Activated CD4-positive, alpha-beta T cell treated with anti-CD3 and anti-CD28 coated beads for 36 hours (primary cell): Measurements from ENCODE around the gene SLTM. TPM values are rescaled to one million over a fixed set of nuclear protein-coding genes. Genes with fewer than 3 reads are reported as not detected.
"Not testable (repeated sequence)": the region's sequence is repeated elsewhere in the genome, so short reads cannot be mapped to it uniquely, and the experiment has no call there.

Experiments
- ATAC-seq: fragments of 200-7000 bp; cut with Tn5 transposase; one replicate; pipeline ENCODE4 v1.10.0; 2021; ENCODE audit warnings: mild to moderate bottlenecking, moderate library complexity
- CTCF ChIA-PET: fragments of 350-600 bp; sonication (Branson Sonifier 250); formaldehyde crosslinking; loops from one replicate; lab custom pipeline; 2021; ENCODE audit warnings: antibody characterized with exemption; lab: Charles Lee
- POLR2A ChIA-PET: fragments of 350-600 bp; sonication (Branson Sonifier 250); formaldehyde crosslinking; loops from one replicate; lab custom pipeline; 2021; ENCODE audit warnings: antibody characterized with exemption, inconsistent platforms; lab: Charles Lee
- DNase-seq: peaks from one replicate; pipeline ENCODE4 v3.0.0-alpha.2; 2020
- H3K27ac Mint-ChIP-seq: one replicate; pipeline ENCODE4 v1.8.0; 2021; ENCODE audit warnings: mixed read lengths
- H3K27me3 Mint-ChIP-seq: one replicate; pipeline ENCODE4 v1.8.0; 2021; ENCODE audit warnings: mixed read lengths
- H3K36me3 Mint-ChIP-seq: one replicate; pipeline ENCODE4 v1.8.0; 2021; ENCODE audit warnings: low read depth, mixed read lengths
- H3K4me1 Mint-ChIP-seq: one replicate; pipeline ENCODE4 v1.8.0; 2021; ENCODE audit warnings: mixed read lengths
- H3K4me3 Mint-ChIP-seq: one replicate; pipeline ENCODE4 v1.8.0; 2021; ENCODE audit warnings: mild to moderate bottlenecking, moderate library complexity, mixed read lengths
- H3K9me3 Mint-ChIP-seq: one replicate; pipeline ENCODE4 v1.8.0; 2021; ENCODE audit warnings: low read depth, mixed read lengths
- intact Hi-C, 2 experiments: fragments of 100-400 bp; cut with DNase I in 1 of 2; cut with micrococcal nuclease in 1 of 2; formaldehyde crosslinking; loops; one replicate each; pipeline versions ENCODE4 v1.14.2 to v1.15.1; 2022 to 2024; cut with DNase I, micrococcal nuclease
- total RNA-seq, 2 experiments: library from RNA; stranded (reverse); gene quantifications; one replicate each; pipeline ENCODE4 v1.2.3, GENCODE V29; 2021

SLTM gene
- total RNA-seq, 2 experiments from 2014 or later = 85.6 to 85.9 TPM

DNA sequence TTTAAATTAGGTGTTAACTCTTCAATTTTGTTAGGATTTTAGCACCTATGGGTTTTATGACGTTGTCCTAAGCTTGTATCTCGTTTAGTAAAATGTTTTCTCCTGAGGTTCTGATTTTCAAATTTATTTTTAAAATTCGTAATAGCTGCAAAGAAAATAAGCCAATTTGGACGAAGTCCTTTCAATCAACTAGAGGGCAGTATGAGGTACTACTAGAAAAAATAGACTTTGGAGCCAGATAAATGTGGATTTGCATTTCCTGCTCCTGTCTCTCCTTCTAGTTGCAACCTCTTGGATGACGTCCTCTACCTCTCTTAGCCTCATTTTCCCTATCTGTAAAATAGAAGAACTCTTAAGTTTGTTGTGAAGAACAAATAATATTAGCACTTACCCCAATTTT is 81.1 kb downstream of the SLTM start:
- no peaks in the 10 kb centered on the region for H3K9me3 Mint-ChIP-seq
- no peak overlapping the region for H3K27ac Mint-ChIP-seq
- ChIA-PET POLR2A (no interaction called here), CTCF (interaction anchor here (0.7 to 0.8 kb wide), 2 partner anchors 44 to 79 kb away, joined by 3 to 4 read pairs; no protein-coding TSS in a partner anchor)
- intact Hi-C loops = no loop called here
- H3K4me3 Mint-ChIP-seq = no peak overlapping the region
- ATAC-seq (no peak), DNase-seq (no peak)
- H3K4me1 Mint-ChIP-seq = no peaks in the 10 kb centered on the region
- H3K27me3 Mint-ChIP-seq = no peaks in the 10 kb centered on the region
- H3K36me3 Mint-ChIP-seq = peaks cover 26% of the 10 kb centered on the region

DNA sequence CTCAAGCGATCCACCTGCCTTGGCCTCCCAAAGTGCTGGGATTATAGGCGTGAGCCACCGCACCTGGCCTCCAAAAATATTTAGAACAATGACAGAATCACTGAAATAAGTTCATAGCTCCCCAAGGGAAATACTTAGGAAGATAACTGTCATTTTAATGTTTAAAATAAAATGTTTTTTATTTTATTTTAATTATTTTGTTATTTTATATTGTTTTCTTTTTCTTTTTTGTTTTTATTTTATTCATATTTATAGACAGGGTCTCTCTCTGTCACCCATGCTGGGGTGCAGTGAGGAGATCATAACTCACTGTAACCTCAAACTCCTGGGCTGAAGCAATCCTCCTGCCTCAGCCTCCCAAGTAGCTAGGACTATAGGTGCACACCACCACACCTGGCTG is 82.3 kb downstream of the SLTM start:
- H3K27me3 Mint-ChIP-seq, POLR2A ChIA-PET, intact Hi-C loops, H3K27ac Mint-ChIP-seq, H3K4me1 Mint-ChIP-seq, H3K9me3 Mint-ChIP-seq, DNase-seq, H3K4me3 Mint-ChIP-seq, ATAC-seq: not testable (repeated sequence)
- CTCF ChIA-PET = interaction anchor here (0.6 kb wide), 1 partner anchor 234 kb away, joined by 3 read pairs; no protein-coding TSS in a partner anchor
- peaks cover 28% of the 10 kb centered on the region for H3K36me3 Mint-ChIP-seq

DNA sequence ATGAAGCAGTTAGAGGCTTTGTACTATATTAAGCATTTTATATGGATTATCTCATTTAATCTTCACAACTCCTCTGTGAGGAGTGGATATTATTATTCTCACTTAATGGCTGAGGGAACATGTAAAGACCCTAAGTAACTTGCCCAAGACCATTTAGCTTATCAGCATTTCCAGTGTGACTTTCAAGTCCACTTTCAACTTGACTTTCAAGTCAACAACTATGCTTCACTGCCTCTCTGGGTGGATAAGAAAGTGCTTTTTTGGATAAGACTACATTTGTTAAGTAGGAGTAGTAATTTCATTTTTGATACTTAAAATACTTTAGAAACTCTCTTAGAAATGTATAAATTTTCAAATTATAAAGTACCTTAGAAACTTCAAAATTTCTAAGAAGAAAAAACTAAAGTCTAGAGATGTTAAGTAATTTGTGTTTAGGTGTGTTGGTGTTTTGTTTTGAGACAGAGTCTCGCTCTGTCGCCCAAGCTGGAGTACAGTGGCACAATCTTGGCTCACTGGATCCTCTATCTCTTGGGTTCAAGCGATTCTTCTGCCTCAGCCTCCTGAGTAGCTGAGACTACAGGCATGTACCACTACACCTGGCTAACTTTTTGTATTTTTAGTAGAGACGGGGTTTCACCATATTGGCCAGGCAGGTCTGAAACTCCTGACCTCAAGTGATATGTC is 90.6 kb downstream of the SLTM start:
- Mint-ChIP-seq H3K27ac (no peak overlapping the region), H3K4me3 (no peak overlapping the region), H3K36me3 (peaks cover 11% of the 10 kb centered on the region), H3K9me3 (no peaks in the 10 kb centered on the region), H3K4me1 (no peaks in the 10 kb centered on the region), H3K27me3 (no peaks in the 10 kb centered on the region)
- POLR2A ChIA-PET = no interaction called here
- CTCF ChIA-PET = interaction anchor here (0.6 to 1.0 kb wide), 2 partner anchors 462 to 615 kb away, joined by 3 read pairs; no protein-coding TSS in a partner anchor
- ATAC-seq (no peak), DNase-seq (no peak)
- intact Hi-C loops = no loop called here

- POLR2A ChIA-PET = interaction anchor here (0.5 kb wide), 1 partner anchor 673 kb away, joined by 3 read pairs; no protein-coding TSS in a partner anchor
- ATAC-seq = no peak
Observed at GRCh38 chr15:58840048-58840447, 93.4 kb downstream of the SLTM start.

GRCh38 chr15:58839485-58839884 is 94.0 kb downstream of the SLTM start:
- H3K36me3 Mint-ChIP-seq = peaks cover 1% of the 10 kb centered on the region
- POLR2A ChIA-PET = interaction anchor here (0.5 to 0.7 kb wide), 2 partner anchors 16 to 672 kb away, joined by 3 to 7 read pairs; no protein-coding TSS in a partner anchor
- no peak for ATAC-seq
- no peaks in the 10 kb centered on the region for H3K9me3 Mint-ChIP-seq
- CTCF ChIA-PET = interaction anchor here (0.6 to 0.9 kb wide), 3 partner anchors 53 to 689 kb away, joined by 3 to 4 read pairs (median 3); no protein-coding TSS in a partner anchor
- H3K4me3 Mint-ChIP-seq = no peak overlapping the region
- H3K27me3 Mint-ChIP-seq = no peaks in the 10 kb centered on the region
- no peak for DNase-seq
- intact Hi-C loops = no loop called here
- no peak overlapping the region for H3K27ac Mint-ChIP-seq
- no peaks in the 10 kb centered on the region for H3K4me1 Mint-ChIP-seq

More at GRCh38 chr15:58840048-58840447, 93.4 kb downstream of the SLTM start:
- Mint-ChIP-seq H3K27ac (no peak overlapping the region), H3K27me3 (no peaks in the 10 kb centered on the region), H3K4me1 (no peaks in the 10 kb centered on the region), H3K4me3 (no peak overlapping the region), H3K36me3 (peaks cover 1% of the 10 kb centered on the region), H3K9me3 (no peaks in the 10 kb centered on the region)
- intact Hi-C loops = no loop called here
- no peak for DNase-seq
- CTCF ChIA-PET = interaction anchor here (0.9 kb wide), 1 partner anchor 688 kb away, joined by 3 read pairs; no protein-coding TSS in a partner anchor

- H3K36me3 Mint-ChIP-seq, H3K27ac Mint-ChIP-seq, DNase-seq, H3K27me3 Mint-ChIP-seq, H3K4me3 Mint-ChIP-seq, H3K9me3 Mint-ChIP-seq, H3K4me1 Mint-ChIP-seq, POLR2A ChIA-PET, intact Hi-C loops, ATAC-seq: not testable (repeated sequence)
- CTCF ChIA-PET = interaction anchor here (1.0 kb wide), 1 partner anchor 94 kb away, joined by 6 read pairs; no protein-coding TSS in a partner anchor
Observed at GRCh38 chr15:58833681-58834426, 99.6 kb downstream of the SLTM start.

- Mint-ChIP-seq H3K4me1 (no peaks in the 10 kb centered on the region), H3K9me3 (no peaks in the 10 kb centered on the region), H3K27me3 (no peaks in the 10 kb centered on the region), H3K4me3 (no peak overlapping the region), H3K27ac (no peak overlapping the region), H3K36me3 (peaks cover 12% of the 10 kb centered on the region)
- ATAC-seq = no peak
- ChIA-PET CTCF (interaction anchor here (0.8 kb wide), 1 partner anchor 242 kb away, joined by 3 read pairs; no protein-coding TSS in a partner anchor), POLR2A (no interaction called here)
- DNase-seq = no peak
- intact Hi-C loops = no loop called here
Observed at GRCh38 chr15:58830556-58830955, 102.9 kb downstream of the SLTM start.

Other genes starting within 250 kb of the SLTM start
- gene ADAM10, start 184.0 kb downstream of the SLTM start, total RNA-seq = 10 to 100 TPM; 74.5 to 82.0 TPM
- gene MINDY2, start 162.4 kb downstream of the SLTM start, total RNA-seq = 1 to 10 TPM; 8.2 to 9.2 TPM
- 10 to 100 TPM; 27.0 to 36.0 TPM for gene RNF111, start 54.0 kb upstream of the SLTM start, total RNA-seq
- gene CCNB2, start 171.5 kb upstream of the SLTM start, total RNA-seq = 10 to 100 TPM; 68.0 to 75.3 TPM